H1 (cell line): ENCODE results near the gene NMNAT3. TPM values are rescaled to one million over a fixed set of nuclear protein-coding genes. Genes with fewer than 3 reads are reported as not detected.

Experiments used
- CTCF ChIA-PET: fragments of 300-600 bp; sonication (Branson Sonifier 250); formaldehyde crosslinking; loops from one replicate; lab custom pipeline; 2021; ENCODE audit not compliant: partially characterized antibody; lab: Charles Lee
- POLR2A ChIA-PET: fragments of 300-600 bp; sonication (Branson Sonifier 250); formaldehyde crosslinking; loops from one replicate; lab custom pipeline; 2021; ENCODE audit warnings: inconsistent platforms; ENCODE audit not compliant: partially characterized antibody; lab: Charles Lee
- DNase-seq, 2 experiments: peaks; one replicate each; pipeline versions ENCODE4 v3.0.0 to v3.0.0-alpha.2; 2010 to 2022; ENCODE audit warnings: low spot score in 2 of 2, low read depth in 1 of 2, mixed read lengths in 1 of 2
- FAIRE-seq: peaks from 2 replicates; lab custom pipeline; 2011; peaks lifted over from hg19 to GRCh38; lab: Jason Lieb, UNC
- H2AFZ ChIP-seq: 2 replicates; pipeline ENCODE4 v1.8.1; 2012; ENCODE audit warnings: low read length, inconsistent platforms
- H2AK5ac ChIP-seq: 2 replicates; pipeline ENCODE4 v1.6.1; 2013; ENCODE audit warnings: low read depth, low read length
- H2BK120ac ChIP-seq: replicated peaks from 2 replicates; pipeline ENCODE3; 2013; ENCODE audit warnings: low read depth, low read length, inconsistent platforms
- H2BK12ac ChIP-seq: 2 replicates; pipeline ENCODE4 v1.6.1; 2013; ENCODE audit warnings: low read depth, low read length
- H2BK15ac ChIP-seq: 2 replicates; pipeline ENCODE4 v1.6.1; 2013; ENCODE audit warnings: low read length
- H2BK20ac ChIP-seq: 2 replicates; pipeline ENCODE4 v1.6.1; 2013; ENCODE audit warnings: low read length
- H2BK5ac ChIP-seq: 2 replicates; pipeline ENCODE4 v1.6.1; 2013; ENCODE audit warnings: low read depth, low read length
- H3K14ac ChIP-seq: 2 replicates; pipeline ENCODE4 v1.6.1; 2013; ENCODE audit warnings: inconsistent platforms; ENCODE audit not compliant: insufficient read length
- H3K18ac ChIP-seq: 2 replicates; pipeline ENCODE4 v1.6.1; 2013; ENCODE audit warnings: low read length; ENCODE audit errors: extremely low read depth
- H3K23ac ChIP-seq: 2 replicates; pipeline ENCODE4 v1.6.1; 2013; ENCODE audit warnings: inconsistent platforms; ENCODE audit not compliant: insufficient read length
- H3K23me2 ChIP-seq: 2 replicates; pipeline ENCODE4 v1.6.1; 2013; ENCODE audit warnings: low read depth, low read length
- H3K27ac ChIP-seq: 2 replicates; pipeline ENCODE4 v1.6.1; 2011; ENCODE audit warnings: low read depth, low read length, inconsistent platforms
- H3K27me3 ChIP-seq, 4 experiments: replicated peaks in 1 of 4; 1 replicate in 1 of 4; 2 replicates in 3 of 4; pipeline versions ENCODE4 v1.6.1 to v1.8.1; 2011 to 2013; ENCODE audit warnings: low read length in 3 of 4, mild to moderate bottlenecking in 3 of 4, inconsistent platforms in 2 of 4, mixed read lengths in 2 of 4, moderate library complexity in 1 of 4; ENCODE audit not compliant: control insufficient read depth in 3 of 4, insufficient read depth in 3 of 4; ENCODE audit errors: extremely low read depth in 1 of 4
- H3K36me3 ChIP-seq, 4 experiments: 2 replicates each; pipeline versions ENCODE4 v1.6.1 to v1.8.1; 2011 to 2013; ENCODE audit warnings: mild to moderate bottlenecking in 4 of 4, low read length in 3 of 4, moderate library complexity in 2 of 4, control low read depth in 1 of 4, inconsistent platforms in 1 of 4; ENCODE audit not compliant: insufficient read depth in 4 of 4, control insufficient read depth in 2 of 4
- H3K4ac ChIP-seq: replicated peaks from 2 replicates; pipeline ENCODE3; 2013; ENCODE audit warnings: low read length, low read depth, mixed read lengths, inconsistent platforms; ENCODE audit not compliant: insufficient read length
- H3K4me1 ChIP-seq, 4 experiments: replicated peaks in 1 of 4; 1 replicate in 1 of 4; 2 replicates in 3 of 4; pipeline versions ENCODE4 v1.6.1 to v1.8.1; 2011 to 2013; ENCODE audit warnings: low read length in 3 of 4, inconsistent platforms in 2 of 4, mixed read lengths in 1 of 4; ENCODE audit not compliant: insufficient read depth in 4 of 4, control insufficient read depth in 3 of 4
- H3K4me2 ChIP-seq, 2 experiments: 2 replicates each; pipeline versions ENCODE4 v1.6.1 to v1.8.1; 2011 to 2013; ENCODE audit warnings: low read depth in 2 of 2, low read length in 2 of 2, control low read depth in 1 of 2, inconsistent platforms in 1 of 2, mild to moderate bottlenecking in 1 of 2; ENCODE audit not compliant: insufficient read depth in 1 of 2
- H3K4me3 ChIP-seq, 4 experiments: fragments of 200-600, 300-600 bp in 1 of 4; sonication (generic), shearing (Covaris generic), sonication (Bioruptor Twin) in 1 of 4; 2 replicates each; pipeline versions ENCODE4 v1.5.1 to v1.8.1; 2011 to 2016; ENCODE audit warnings: low read length in 4 of 4, low read depth in 3 of 4, control low read depth in 2 of 4, inconsistent platforms in 2 of 4, mild to moderate bottlenecking in 2 of 4, mixed read lengths in 1 of 4, moderate library complexity in 1 of 4; ENCODE audit not compliant: insufficient read depth in 2 of 4; ENCODE audit errors: extremely low read depth in 1 of 4
- H3K56ac ChIP-seq: replicated peaks from 2 replicates; pipeline ENCODE3; 2013; ENCODE audit warnings: low read depth, mild to moderate bottlenecking, mixed read lengths, low read length, inconsistent platforms; ENCODE audit not compliant: insufficient read length
- H3K79me1 ChIP-seq: 2 replicates; pipeline ENCODE4 v1.6.1; 2013; ENCODE audit warnings: low read depth, low read length, control low read depth
- H3K79me2 ChIP-seq, 2 experiments: 2 replicates each; pipeline versions ENCODE4 v1.6.1 to v1.8.1; 2012 to 2013; ENCODE audit warnings: low read length in 2 of 2, mild to moderate bottlenecking in 2 of 2, inconsistent platforms in 1 of 2; ENCODE audit not compliant: insufficient read depth in 2 of 2, control insufficient read depth in 1 of 2
- H3K9ac ChIP-seq, 4 experiments: replicated peaks in 1 of 4; 1 replicate in 1 of 4; 2 replicates in 3 of 4; pipeline versions ENCODE4 v1.6.1 to v1.8.1; 2011 to 2013; ENCODE audit warnings: low read depth in 3 of 4, low read length in 3 of 4, control low read depth in 2 of 4, mild to moderate bottlenecking in 2 of 4, moderate library complexity in 2 of 4, inconsistent platforms in 1 of 4; ENCODE audit errors: extremely low read depth in 1 of 4
- H3K9me3 ChIP-seq, 2 experiments: 2 replicates each; pipeline versions ENCODE4 v1.6.1 to v1.8.1; 2012 to 2013; ENCODE audit warnings: mild to moderate bottlenecking in 2 of 2, moderate library complexity in 2 of 2, control low read depth in 1 of 2, inconsistent platforms in 1 of 2, low read depth in 1 of 2, low read length in 1 of 2, mixed read lengths in 1 of 2; ENCODE audit not compliant: insufficient read depth in 2 of 2
- H4K20me1 ChIP-seq, 2 experiments: replicated peaks in 1 of 2; 2 replicates each; pipeline versions ENCODE3 to v1.8.1; 2011 to 2013; ENCODE audit warnings: inconsistent platforms in 2 of 2, low read length in 2 of 2, mild to moderate bottlenecking in 1 of 2; ENCODE audit not compliant: insufficient read depth in 2 of 2, control insufficient read depth in 1 of 2
- H4K5ac ChIP-seq: 2 replicates; pipeline ENCODE4 v1.6.1; 2013; ENCODE audit warnings: low read length, low read depth, mixed read lengths, inconsistent platforms; ENCODE audit not compliant: insufficient read length
- H4K8ac ChIP-seq: 2 replicates; pipeline ENCODE4 v1.8.0; 2013; ENCODE audit warnings: mild to moderate bottlenecking, moderate library complexity, low read length, inconsistent platforms; ENCODE audit not compliant: insufficient read depth; ENCODE audit errors: extremely low read depth
- H4K91ac ChIP-seq: replicated peaks from 2 replicates; pipeline ENCODE3; 2013; ENCODE audit warnings: low read length, mixed read lengths, inconsistent platforms; ENCODE audit not compliant: insufficient read length
- JUN ChIP-seq: IDR thresholded peaks from 2 replicates; pipeline ENCODE4 v1.6.1; 2011; ENCODE audit warnings: low read depth, mild to moderate bottlenecking, improper control_type of control experiment, low read length
- MAFK ChIP-seq: IDR thresholded peaks from 2 replicates; pipeline ENCODE4 v1.6.1; 2012; ENCODE audit warnings: low read depth, mild to moderate bottlenecking, improper control_type of control experiment, low read length
- RBBP5 ChIP-seq: IDR thresholded peaks from 2 replicates; pipeline ENCODE4 v1.7.1; 2012; ENCODE audit warnings: low read depth, mild to moderate bottlenecking, inconsistent platforms, low read length, moderate library complexity, borderline replicate concordance
- RFX5 ChIP-seq: IDR thresholded peaks from 2 replicates; pipeline ENCODE4 v1.6.1; 2011; ENCODE audit warnings: low read depth, low read length, improper control_type of control experiment, borderline replicate concordance
- RNF2 ChIP-seq: fragments of 200-900, 300-1000 bp; sonication (generic); IDR thresholded peaks from 2 replicates; pipeline ENCODE4 v1.7.1; 2016; ENCODE audit warnings: borderline replicate concordance, low read depth, mild to moderate bottlenecking, antibody characterized with exemption, low read length; ENCODE audit not compliant: poor library complexity, severe bottlenecking; ENCODE audit errors: missing control alignments
- SP2 ChIP-seq: IDR thresholded peaks from 2 replicates; pipeline ENCODE4 v1.6.1; 2012; ENCODE audit warnings: mild to moderate bottlenecking, low read length, inconsistent platforms
- SUZ12 ChIP-seq: fragments of 200-600 bp; sonication (generic); IDR thresholded peaks from 2 replicates; pipeline ENCODE4 v1.6.1; 2012; ENCODE audit warnings: mild to moderate bottlenecking, inconsistent platforms, low read length, moderate library complexity, mixed read lengths
- TEAD4 ChIP-seq: IDR thresholded peaks from 2 replicates; pipeline ENCODE4 v1.6.1; 2012; ENCODE audit warnings: low read depth, low read length, inconsistent platforms, mixed read lengths
- WGBS, 2 experiments: shearing (Covaris generic) in 1 of 2; methylation state at CpG; one replicate each; pipeline versions ENCODE4 v1.1.6 to v1.1.7; 2013 to 2015; ENCODE audit warnings: low lambda C conversion rate in 2 of 2, mixed read lengths in 2 of 2, inconsistent platforms in 1 of 2, low coverage in 1 of 2, missing lambda C conversion rate in 1 of 2; ENCODE audit not compliant: insufficient replicate concordance in 2 of 2, insufficient coverage in 1 of 2, insufficient read length in 1 of 2; ENCODE audit errors: extremely low coverage in 1 of 2, missing lambda C conversion rate in 1 of 2; 5-methylcytosine and 5-hydroxymethylcytosine counted together
- polyA plus RNA-seq, 7 experiments: library from polyadenylated mRNA; depleted of rRNA in 3 of 7; stranded (reverse) in 5 of 7; unstranded in 2 of 7; fragments of >200 nt in 5 of 7; fragments of 200-250 nt in 2 of 7; gene quantifications; 1 replicate in 5 of 7; 2 replicates in 1 of 7; 4 replicates in 1 of 7; pipeline versions ENCODE4 v1.2.1 to v1.2.3, GENCODE V29; 2011 to 2013; ENCODE audit warnings: missing spikeins in 2 of 7, mixed read lengths in 2 of 7
- total RNA-seq: library from RNA; stranded (reverse); fragmentation: NEBNext Ultra II Directional; extraction: Animal tissue kit (Norgen Biotek cat#: 25700); gene quantifications from 2 replicates; pipeline ENCODE4 v1.2.1, GENCODE V29; 2021

NMNAT3 gene
- total and polyA plus RNA-seq, 2 of the 8 experiments (the other 6 are each of a cell fraction or from before 2014, with no cell fraction given) = 4.2 to 4.3 TPM

GRCh38 chr3:139639662-139640061 lies 38.1 kb downstream of the NMNAT3 start:
- no peak overlapping the region for H4K5ac ChIP-seq
- no peak overlapping the region for H3K56ac ChIP-seq
- no peak overlapping the region for H3K9ac ChIP-seq
- H3K4me3 ChIP-seq = no peak overlapping the region
- no peak overlapping the region for H3K14ac ChIP-seq
- no peak overlapping the region for H3K4me2 ChIP-seq
- H3K18ac ChIP-seq = no peak overlapping the region
- TF ChIP-seq RNF2 (no peak), MAFK (no peak), JUN (no peak), RBBP5 (no peak), SUZ12 (no peak), TEAD4 (no peak), SP2 (no peak), RFX5 (no peak)
- no peak overlapping the region for H4K91ac ChIP-seq
- no peaks in the 10 kb centered on the region for H3K9me3 ChIP-seq
- WGBS, 2 experiments = 84% methylated on average over 1 of the region's 1 CpG; no CpG with 5 or more reads in 1 of the 2 experiments
- no peak overlapping the region for H2AK5ac ChIP-seq
- no peak for FAIRE-seq
- no peaks in the 10 kb centered on the region for H3K27me3 ChIP-seq
- H3K4ac ChIP-seq = no peak overlapping the region
- no peak overlapping the region for H4K8ac ChIP-seq
- ChIA-PET POLR2A (interaction anchor here (0.7 kb wide), 1 partner anchor 17 kb away, joined by 3 read pairs; no protein-coding TSS in a partner anchor), CTCF (interaction anchor here (0.7 to 1.4 kb wide), 2 partner anchors 9 to 10 kb away, joined by 3 read pairs; no protein-coding TSS in a partner anchor)
- 0 out of 2 replicates have a peak, but pooled peaks cover 2% of the 10 kb centered on the region for H3K23me2 ChIP-seq
- H3K36me3 ChIP-seq = no peaks in the 10 kb centered on the region
- H3K79me1 ChIP-seq = no peaks in the 10 kb centered on the region; the same call in 1 of the 2 replicates
- H2BK5ac ChIP-seq = no peak overlapping the region
- H2BK20ac ChIP-seq = no peak overlapping the region
- no peak overlapping the region for H3K27ac ChIP-seq
- H4K20me1 ChIP-seq = peaks cover 0 to 2% of the 10 kb centered on the region in 2 experiments
- no peak overlapping the region for H3K23ac ChIP-seq
- no peak overlapping the region for H2BK15ac ChIP-seq
- no peaks in the 10 kb centered on the region for H3K4me1 ChIP-seq
- H3K79me2 ChIP-seq = no peaks in the 10 kb centered on the region
- no peak overlapping the region for H2AFZ ChIP-seq
- no peak for DNase-seq
- H2BK120ac ChIP-seq = no peak overlapping the region
- H2BK12ac ChIP-seq = no peak overlapping the region
